ENCODE data around the gene COPB2. TPM values are rescaled to one million over a fixed set of nuclear protein-coding genes. Genes with fewer than 3 reads are reported as not detected.

Gene COPB2
- polyA plus RNA-seq, 1 donor (not counting 4 experiments of a cell fraction or from before 2014, with no cell fraction given) = 149 TPM

- Histone ChIP-seq H3K9ac (ENCODE audit: control insufficient read depth, extremely low read depth, insufficient read depth, low read length) (no peak overlapping the region), H3K36me3 (ENCODE audit: control insufficient read depth in 2 of 2, extremely low read depth in 1 of 2, insufficient read depth in 2 of 2, low read length in 2 of 2) (no peaks in the 10 kb centered on the region), H3K27ac (ENCODE audit: control insufficient read depth, insufficient read depth, low read length) (no peak overlapping the region), H4K20me1 (ENCODE audit: control insufficient read depth, extremely low read depth, insufficient read depth, low read length) (no peaks in the 10 kb centered on the region), H3K9me1 (ENCODE audit: control insufficient read depth, extremely low read depth, insufficient read depth, low read length) (no peaks in the 10 kb centered on the region), H3K4me3 (ENCODE audit: control insufficient read depth in 2 of 3, extremely low read depth in 1 of 3, insufficient read depth in 2 of 3, low read depth in 1 of 3, low read length in 3 of 3) (no peak overlapping the region), H3K9me3 (ENCODE audit: control insufficient read depth, low read depth, low read length) (no peaks in the 10 kb centered on the region), H3K27me3 (ENCODE audit: control insufficient read depth, extremely low read depth, insufficient read depth, low read length) (peaks cover 3% of the 10 kb centered on the region), H3K4me2 (ENCODE audit: control insufficient read depth, extremely low read depth, insufficient read depth, low read depth, low read length) (no peak overlapping the region), H3K4me1 (ENCODE audit: control insufficient read depth, extremely low read depth, insufficient read depth, low read length) (peaks cover 18% of the 10 kb centered on the region), H3K79me2 (ENCODE audit: control insufficient read depth, insufficient read depth, low read length) (no peaks in the 10 kb centered on the region), H2AFZ (ENCODE audit: control insufficient read depth, low read length) (no peak overlapping the region)
- dilution Hi-C loops (cut with MboI; ENCODE audit: extremely low pct_ligation_motif_present, low sequenced_read_pairs) = loop anchor here (25.0 kb wide), 2 partner anchors 198 to 373 kb away; partner anchors contain the start of genes FOXL2 and FOXL2NB
- DNase-seq (ENCODE audit: low read depth, low spot score) (no peak), FAIRE-seq (no peak)
- TF ChIP-seq EZH2 (IDR thresholded peaks at IDR 0.05; ENCODE audit: low read length) = no peak
- no peak for TF ChIP-seq CTCF (optimal IDR thresholded peaks at IDR 0.05 in 1 of 3, IDR thresholded peaks at IDR 0.05 in 1 of 3, conservative IDR thresholded peaks at IDR 0.05 in 1 of 3; ENCODE audit: extremely low read depth in 1 of 3, insufficient read depth in 2 of 3, low read length in 3 of 3)
Observed at GRCh38 chr3:139310474-139310933, 78.9 kb downstream of the COPB2 start.

- FAIRE-seq = no peak
- H3K4me1 ChIP-seq (ENCODE audit: control insufficient read depth, extremely low read depth, insufficient read depth, low read length) = peaks cover 18% of the 10 kb centered on the region
Observed at GRCh38 chr3:139309880-139310279, 79.6 kb downstream of the COPB2 start.

More at GRCh38 chr3:139309880-139310279, 79.6 kb downstream of the COPB2 start:
- Histone ChIP-seq H3K27ac (ENCODE audit: control insufficient read depth, insufficient read depth, low read length) (no peak overlapping the region), H3K79me2 (ENCODE audit: control insufficient read depth, insufficient read depth, low read length) (no peaks in the 10 kb centered on the region), H3K9ac (ENCODE audit: control insufficient read depth, extremely low read depth, insufficient read depth, low read length) (no peak overlapping the region), H3K27me3 (ENCODE audit: control insufficient read depth, extremely low read depth, insufficient read depth, low read length) (peaks cover 3% of the 10 kb centered on the region), H3K9me3 (ENCODE audit: control insufficient read depth, low read depth, low read length) (no peaks in the 10 kb centered on the region), H3K4me2 (ENCODE audit: control insufficient read depth, extremely low read depth, insufficient read depth, low read depth, low read length) (no peak overlapping the region), H4K20me1 (ENCODE audit: control insufficient read depth, extremely low read depth, insufficient read depth, low read length) (no peaks in the 10 kb centered on the region), H2AFZ (ENCODE audit: control insufficient read depth, low read length) (no peak overlapping the region), H3K36me3 (ENCODE audit: control insufficient read depth in 2 of 2, extremely low read depth in 1 of 2, insufficient read depth in 2 of 2, low read length in 2 of 2) (no peaks in the 10 kb centered on the region), H3K9me1 (ENCODE audit: control insufficient read depth, extremely low read depth, insufficient read depth, low read length) (no peaks in the 10 kb centered on the region), H3K4me3 (ENCODE audit: control insufficient read depth in 2 of 3, extremely low read depth in 1 of 3, insufficient read depth in 2 of 3, low read depth in 1 of 3, low read length in 3 of 3) (no peak overlapping the region)
- DNase-seq (ENCODE audit: low read depth, low spot score) = no peak
- TF ChIP-seq EZH2 (IDR thresholded peaks at IDR 0.05; ENCODE audit: low read length) (no peak), CTCF (optimal IDR thresholded peaks at IDR 0.05 in 1 of 3, IDR thresholded peaks at IDR 0.05 in 1 of 3, conservative IDR thresholded peaks at IDR 0.05 in 1 of 3; ENCODE audit: extremely low read depth in 1 of 3, insufficient read depth in 2 of 3, low read length in 3 of 3) (no peak)
- dilution Hi-C loops (cut with MboI; ENCODE audit: extremely low pct_ligation_motif_present, low sequenced_read_pairs) = loop anchor here (25.0 kb wide), 2 partner anchors 198 to 373 kb away; partner anchors contain the start of genes FOXL2 and FOXL2NB
